GM18909 (cell line): ENCODE measurements around the gene SLC7A6OS.

Source experiments
- ATAC-seq: cut with Tn5 transposase; IDR thresholded peaks from one replicate; pipeline ENCODE4 v1.9.1; 2021; ENCODE audit warnings: mild to moderate bottlenecking; ENCODE audit not compliant: unreplicated experiment, poor library complexity

The SLC7A6OS gene

GRCh38 chr16:68283346-68283745, 27.4 kb downstream of the SLC7A6OS start:
- no peak for ATAC-seq

DNA sequence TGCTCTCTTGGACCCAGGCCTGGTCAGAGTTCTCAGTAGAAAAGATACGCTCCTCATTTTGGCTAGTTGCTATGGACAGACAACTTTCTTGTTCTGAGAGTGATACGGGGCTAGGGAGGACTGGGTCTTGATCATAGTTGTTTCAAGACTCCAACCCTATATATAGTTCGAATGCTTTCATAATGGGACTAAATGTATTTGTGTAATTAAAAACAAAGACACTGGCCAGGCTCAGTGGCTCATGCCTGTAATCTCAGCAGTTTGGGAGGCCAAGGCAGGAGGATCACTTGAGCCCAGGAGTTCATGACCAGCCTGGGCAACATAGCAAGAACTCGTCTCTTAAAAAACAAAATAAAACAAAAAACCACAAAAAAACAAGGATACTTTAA, 28.7 kb downstream of the SLC7A6OS start:
- no peak for ATAC-seq

DNA sequence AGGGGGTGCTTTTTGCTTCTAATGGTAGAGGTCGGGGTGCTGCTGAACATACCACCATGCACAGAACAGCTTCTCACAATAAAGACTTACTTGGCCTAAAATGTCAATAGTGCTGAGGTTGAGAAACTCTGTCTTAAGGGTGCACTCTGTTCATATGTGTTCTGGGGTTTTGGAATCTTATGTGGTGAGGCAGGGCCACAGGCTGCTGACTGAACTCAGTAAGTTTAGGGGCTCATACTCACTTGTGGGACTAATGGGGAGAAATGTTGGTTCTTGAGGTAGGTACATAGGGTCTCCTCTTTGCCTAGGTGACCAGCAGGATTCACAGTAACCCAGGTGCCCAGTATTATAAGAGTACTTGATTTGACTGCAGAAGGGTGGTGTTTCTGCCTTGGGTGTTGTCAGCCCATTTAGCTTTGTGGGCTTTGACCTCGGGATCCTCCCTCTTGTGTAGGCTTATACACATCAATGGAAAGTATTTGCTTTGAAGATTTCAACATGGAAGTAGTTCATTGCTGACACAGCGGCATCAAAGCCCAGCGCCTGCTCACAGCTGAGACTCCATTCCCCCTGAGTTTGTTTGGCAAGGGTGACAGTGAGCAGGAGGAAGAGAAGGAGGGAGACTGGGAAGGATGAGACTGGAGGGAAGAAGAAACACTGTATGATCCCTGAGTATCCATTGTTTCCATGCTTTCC, 29.2 kb downstream of the SLC7A6OS start:
- ATAC-seq = no peak

DNA sequence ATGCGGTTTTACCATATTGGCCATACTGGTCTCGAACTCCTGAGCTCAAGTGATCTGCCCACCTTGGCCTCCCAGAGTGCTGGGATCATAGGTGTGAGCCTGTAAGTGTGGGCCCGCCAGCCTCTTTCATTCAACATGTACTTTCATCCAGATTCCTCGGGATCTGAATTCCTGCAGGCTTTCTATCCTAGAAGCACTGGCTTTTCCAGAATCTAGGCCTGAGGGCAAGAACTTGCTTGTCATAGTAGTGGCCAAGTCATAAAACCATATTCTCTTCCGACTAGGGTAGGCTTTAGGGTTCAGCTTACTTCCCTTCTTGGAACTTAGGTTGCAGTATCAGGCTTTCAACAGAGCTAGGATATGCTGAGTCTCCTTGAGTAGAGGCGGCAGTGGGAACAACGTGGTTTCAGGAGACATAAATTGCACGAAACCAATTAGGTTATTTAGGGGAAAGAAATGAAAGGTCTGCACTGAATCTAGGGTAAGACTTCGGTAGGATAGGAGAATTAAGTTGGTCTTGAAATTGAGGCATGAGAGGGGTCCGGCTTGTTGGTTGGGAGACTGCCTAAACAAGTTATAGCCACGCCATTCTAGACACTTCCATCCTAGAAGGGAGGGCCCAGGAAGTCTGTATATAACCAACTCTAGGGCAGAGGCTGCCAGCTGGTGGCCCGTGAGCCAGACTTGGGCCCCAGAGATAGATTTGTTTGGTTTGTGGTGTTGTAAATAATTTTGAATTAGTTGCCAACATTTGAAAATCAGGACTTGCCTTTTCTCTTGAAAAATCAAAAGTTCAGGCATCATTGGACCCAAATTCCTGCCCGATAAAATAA, 30.8 kb downstream of the SLC7A6OS start:
- ATAC-seq = no peak

GRCh38 chr16:68276223-68276622, 34.5 kb downstream of the SLC7A6OS start:
- ATAC-seq = no peak

DNA sequence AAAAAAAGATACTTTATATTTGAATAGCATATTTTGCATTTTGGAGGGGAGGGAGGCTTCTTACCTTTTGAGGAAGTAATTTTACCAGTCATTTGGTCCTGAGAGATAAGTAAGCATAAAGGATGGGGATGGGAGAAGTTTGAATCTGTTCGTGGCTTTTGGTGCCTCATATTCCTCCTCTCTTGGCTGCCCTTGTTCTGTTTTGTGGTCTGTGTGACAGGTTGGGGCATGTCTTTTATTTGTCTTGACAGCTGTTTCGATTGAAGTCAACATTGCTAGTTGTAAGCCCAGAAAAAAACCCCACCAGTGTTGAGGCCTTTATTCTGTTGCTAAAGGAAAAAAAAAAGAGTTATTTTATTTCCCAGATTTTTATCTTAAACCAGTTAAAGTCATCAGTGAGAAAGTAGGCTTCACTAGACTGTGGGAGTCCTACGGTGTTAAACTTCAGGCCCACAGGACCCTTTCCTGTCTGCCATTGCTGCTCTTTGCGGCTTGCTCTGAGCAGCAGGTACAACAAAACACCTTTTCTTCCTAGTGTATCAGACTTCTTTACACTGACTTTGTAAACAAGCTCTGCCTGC, 35.0 kb downstream of the SLC7A6OS start:
- no peak for ATAC-seq

DNA sequence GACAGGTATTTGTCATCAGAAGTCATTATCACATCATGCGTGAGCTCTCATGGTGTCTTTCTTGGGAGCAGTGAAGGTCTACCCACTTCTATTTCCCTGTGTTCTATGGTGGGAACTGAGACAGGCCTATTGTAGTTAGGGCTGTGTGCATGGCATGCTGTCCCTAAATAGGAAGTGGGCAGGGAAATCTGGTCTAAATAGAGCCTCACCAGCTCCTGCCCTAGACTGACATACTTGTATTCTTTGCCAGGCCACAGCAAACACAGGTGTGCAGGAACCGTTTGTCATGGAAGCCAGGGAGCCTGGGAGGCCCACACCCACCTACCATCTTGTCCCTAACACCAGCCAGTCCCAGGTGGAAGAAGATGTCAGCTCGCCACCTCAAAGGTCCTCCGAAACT, 36.3 kb downstream of the SLC7A6OS start:
- no peak for ATAC-seq

DNA sequence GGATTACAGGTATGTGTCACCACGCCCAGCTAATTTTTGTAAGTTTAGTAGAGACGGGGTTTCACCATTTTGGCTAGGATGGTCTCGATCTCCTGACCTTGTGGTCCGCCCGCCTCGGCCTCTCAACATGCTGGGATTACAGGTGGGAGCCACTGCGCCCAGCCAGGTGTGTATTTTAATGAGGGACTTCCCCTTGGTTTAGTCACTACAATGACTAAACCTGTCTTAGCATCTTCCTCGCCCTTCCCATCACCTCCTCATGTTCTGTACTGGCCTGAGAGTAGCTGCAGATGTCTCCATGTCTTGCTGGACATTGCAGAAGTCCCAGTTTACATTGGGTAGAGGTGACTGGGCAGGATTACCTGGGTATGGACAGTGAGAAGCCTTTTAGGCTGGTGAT, 36.9 kb downstream of the SLC7A6OS start:
- no peak for ATAC-seq

GRCh38 chr16:68273459-68273858, 37.3 kb downstream of the SLC7A6OS start:
- ATAC-seq = no peak

DNA sequence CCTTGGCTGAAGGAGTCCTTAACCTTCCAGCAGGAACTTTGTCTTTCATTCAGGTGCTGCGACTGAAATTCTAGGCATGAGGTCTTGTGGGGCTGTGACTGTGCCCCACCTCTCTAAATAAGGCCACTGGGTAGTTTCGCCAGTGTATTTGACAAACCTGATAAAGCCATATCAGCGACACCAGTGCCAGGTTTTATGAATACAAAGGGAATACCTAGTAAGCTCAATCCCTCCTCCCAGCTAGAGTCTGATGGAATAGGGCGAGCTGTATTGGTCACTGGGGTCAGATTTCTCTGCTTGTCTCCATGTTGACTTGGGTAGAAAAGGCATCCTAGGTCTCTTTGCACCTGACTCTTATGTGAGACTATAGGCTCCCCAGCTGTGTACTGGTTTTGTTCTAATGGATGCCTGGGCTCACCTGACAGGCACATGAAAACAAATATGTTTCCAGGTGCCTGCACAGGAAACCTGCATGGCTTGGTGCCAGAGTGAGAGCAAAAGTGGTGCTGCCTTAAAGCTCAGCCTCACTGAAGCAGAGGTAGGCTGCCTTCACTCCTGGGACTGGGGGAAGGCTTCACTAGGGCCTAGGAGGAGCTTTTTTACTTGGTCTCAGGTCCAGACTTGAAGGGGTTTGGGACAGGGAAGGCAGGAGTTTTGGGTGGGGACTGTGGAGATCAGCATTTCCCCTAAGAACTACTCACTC, 38.1 kb downstream of the SLC7A6OS start:
- no peak for ATAC-seq

DNA sequence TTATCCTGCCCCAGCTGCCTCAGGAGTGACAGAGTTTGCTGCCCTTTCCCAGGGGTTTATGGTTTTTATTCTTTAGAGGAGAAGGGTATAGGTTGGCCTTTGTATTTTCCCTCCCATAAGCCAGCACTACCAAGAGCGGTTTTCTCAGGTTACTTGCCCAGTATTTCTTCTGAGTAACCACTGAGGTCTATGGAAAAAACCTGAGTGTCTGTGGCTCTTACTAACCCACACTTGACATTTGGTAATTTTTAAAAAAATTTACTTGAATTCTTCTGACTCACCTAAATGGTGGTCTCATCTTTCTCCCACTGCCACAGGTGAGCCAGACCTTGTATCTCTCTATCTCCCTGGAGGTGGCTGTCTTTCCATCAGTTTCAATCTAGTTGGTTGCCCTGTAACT, 40.4 kb downstream of the SLC7A6OS start:
- no peak for ATAC-seq

DNA sequence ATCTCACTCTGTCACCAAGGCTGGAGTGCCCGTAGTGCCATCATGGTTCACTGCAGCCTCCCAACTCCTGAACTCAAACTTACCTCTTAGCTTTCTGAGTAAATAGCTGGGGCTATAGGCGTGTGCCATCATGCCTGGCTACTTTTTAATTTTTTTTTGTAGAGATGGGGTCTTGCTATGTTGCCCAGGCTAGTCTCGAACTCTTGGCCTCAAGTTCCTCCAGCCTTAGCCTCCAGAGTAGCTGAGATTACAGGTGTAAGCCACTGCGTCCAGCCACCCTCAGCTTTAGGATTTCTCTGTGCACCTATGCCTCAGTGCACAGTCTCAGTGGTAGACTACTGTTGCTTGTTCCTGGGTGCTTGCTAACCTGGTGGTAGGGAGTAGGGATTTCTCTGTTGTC, 41.0 kb downstream of the SLC7A6OS start:
- ATAC-seq = no peak

DNA sequence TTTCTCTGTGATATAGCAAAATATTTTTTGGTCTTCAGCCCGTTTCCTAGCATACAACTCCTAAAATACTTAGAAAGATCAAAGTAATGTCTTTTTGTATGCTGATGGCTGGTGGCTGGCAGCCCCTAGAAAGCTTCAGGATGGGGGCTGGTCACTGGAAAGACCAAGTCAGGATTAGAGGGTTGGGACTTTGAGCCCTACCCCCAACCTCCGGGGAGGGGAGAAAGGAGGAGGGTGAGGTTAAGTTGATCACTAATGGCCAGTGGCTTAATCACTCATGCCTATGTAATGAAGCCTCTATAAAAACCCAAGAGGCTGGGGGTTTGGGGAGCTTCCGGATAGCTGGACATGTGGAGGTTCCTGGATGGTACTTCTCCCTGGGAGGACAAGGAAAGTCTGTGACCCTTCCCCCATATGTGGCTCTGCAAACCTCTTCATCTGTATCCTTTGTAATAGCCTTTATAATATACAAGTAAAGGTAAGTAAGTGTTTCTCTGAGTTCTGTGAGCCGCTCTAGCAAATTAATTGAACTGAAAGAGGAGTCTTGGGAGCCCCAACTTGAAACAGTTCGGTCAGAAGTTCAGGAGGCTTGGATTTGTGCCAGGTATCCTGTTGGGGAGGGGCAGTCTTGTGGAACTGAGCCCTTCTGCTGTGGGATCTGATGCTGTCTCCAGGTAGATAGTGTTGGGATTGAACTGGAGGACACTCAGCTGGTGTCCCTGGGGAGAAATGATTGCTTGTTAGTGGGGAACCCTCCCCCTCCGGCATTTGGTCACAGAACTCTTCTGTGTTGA, 42.9 kb downstream of the SLC7A6OS start:
- no peak for ATAC-seq

DNA sequence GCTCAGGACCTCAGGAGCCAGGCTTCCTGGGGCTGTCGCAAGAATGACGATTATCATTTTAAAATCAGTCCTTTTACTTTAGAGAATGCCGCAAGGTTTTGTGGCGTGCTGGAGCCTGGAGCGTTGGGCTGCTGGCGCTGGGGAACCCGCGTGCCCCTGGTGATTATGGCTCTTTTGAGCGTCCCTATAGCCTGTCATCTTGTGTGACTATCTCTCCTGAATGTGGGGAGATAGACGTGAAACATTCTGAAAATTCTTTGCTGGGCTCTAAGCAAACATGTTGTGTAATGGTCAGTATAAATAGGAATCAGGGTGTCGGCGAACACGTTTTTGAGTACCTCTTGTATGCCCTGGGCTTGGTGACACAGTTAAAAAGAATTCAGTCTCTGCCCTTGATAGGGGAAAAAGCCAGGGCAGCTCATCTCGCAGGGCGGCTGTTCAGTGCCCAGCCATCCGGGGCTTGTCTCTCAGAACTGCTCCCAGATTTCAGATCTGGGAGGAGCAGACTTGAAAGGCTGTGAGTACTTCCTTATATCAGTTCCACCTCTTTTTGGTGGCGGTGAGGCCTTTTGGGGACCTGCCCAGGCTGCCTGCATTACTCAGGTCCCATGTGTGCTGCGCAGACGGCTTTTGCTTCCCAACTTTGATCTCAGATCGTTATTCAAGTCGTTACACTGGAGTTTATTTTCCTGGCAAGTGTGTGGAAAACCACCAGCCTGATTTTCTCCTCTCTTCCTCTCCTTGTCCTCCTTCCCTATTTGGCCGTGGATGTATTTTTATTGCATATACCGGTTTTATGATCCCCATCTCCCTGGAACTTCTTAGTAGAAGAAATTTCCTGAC, 45.4 kb downstream of the SLC7A6OS start:
- peak; percentile 20 for ATAC-seq

DNA sequence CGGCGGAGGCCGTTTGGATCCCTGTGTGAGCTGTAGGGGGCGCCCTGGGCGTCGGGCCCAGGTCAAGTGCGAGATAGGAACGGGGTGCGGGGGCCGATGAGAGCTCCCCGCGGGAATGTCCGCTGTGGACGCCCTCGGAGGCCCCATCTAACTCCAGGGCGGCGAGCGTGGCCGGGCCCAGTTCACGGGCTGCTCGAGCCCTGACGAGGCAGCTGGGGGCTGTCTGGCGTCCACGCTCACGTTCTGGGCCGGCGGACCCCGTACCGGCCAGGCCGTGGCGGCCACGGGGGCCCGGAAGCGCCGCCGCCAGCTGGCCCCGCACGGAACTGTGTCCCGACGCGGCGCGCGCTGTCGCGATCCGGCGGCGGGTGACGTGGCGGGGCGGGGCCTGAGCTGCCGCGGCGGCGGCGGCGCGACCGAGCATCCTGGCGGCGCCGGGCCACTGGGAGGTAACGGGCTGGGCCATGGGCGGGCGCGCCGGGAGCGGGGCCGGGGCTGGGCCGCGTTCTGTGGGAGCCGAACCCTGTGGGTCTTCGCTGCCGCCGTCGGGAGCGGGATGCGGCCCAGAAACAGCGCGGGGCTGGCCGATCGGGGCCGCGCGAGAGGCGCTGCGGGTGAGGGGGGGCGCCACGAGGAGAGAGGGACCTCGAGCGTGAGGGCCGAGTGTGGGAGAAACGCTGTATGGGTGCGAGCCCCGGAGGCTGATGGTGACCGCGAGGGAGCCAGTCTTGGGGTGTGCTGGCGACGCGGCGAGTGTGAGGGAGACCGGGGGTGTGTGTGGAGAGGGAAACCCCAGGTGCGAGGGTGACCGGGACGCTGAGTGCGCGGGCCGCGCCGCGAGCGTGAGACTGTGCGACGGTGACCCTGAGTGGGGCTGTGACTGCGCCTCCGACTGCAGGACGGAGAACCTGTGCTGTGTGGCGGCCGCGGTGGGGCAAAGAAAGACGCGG, 46.3 kb downstream of the SLC7A6OS start, which contains the start of gene SLC7A6:
Gene SLC7A6 (plus strand): TSS at position 399 of the 950 bp plus-strand sequence. CDS start 10,201 bp downstream, outside the sequence.
- peak; percentile 60 for ATAC-seq

GRCh38 chr16:68263559-68264127, 47.1 kb downstream of the SLC7A6OS start:
- no peak for ATAC-seq

GRCh38 chr16:68259007-68259825, 51.5 kb downstream of the SLC7A6OS start:
- ATAC-seq = no peak
